GM21576 (cell line): Measurements from ENCODE around the gene CDC42EP1.
"Not testable (repeated sequence)": the region's sequence is repeated elsewhere in the genome, so short reads cannot be mapped to it uniquely, and the experiment has no call there.

Experiments
- ATAC-seq: cut with Tn5 transposase; IDR thresholded peaks from one replicate; pipeline ENCODE4 v1.9.1; 2021; ENCODE audit warnings: mild to moderate bottlenecking, moderate library complexity; ENCODE audit not compliant: unreplicated experiment

Gene CDC42EP1

DNA sequence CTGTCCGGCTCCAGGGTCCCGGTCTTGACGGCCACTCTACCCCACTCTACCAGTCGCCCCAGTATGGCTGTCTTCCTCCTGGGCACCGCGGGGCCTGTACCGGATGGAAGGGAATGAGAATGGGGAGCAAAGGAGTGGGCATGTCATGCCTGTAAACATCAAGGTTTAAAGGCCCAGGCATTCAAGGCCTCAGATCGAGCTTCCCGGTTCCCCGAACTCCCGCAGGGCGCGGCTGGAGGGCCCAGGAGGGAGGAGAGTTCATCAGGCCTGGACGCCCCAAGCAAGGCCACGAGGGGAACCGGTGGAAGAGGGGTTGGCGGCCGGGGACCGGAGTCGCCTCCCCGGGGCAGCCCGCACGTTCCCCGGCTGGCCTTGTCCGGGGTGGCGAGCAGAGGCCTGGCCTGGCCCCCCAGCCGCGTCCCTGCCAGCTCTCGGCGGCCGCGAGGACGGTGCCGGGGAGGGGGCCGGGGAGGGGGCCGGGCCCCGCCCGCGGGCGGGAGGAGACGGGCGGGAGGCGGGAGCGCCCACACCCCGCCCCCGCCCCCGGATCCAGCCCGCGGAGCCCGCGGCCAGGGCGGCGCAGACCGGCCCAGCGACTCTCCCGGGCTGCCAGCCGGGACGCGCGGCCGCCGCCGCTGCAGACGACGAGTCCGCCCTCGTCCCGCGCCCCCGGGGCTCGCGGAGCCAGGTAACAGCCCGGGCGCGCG is at the start of gene CDC42EP1:
Gene CDC42EP1, plus strand, starts transcription at position 580 of the 707 bp plus-strand sequence. CDS start 5,870 bp downstream, outside the sequence.
- ATAC-seq = no peak

DNA sequence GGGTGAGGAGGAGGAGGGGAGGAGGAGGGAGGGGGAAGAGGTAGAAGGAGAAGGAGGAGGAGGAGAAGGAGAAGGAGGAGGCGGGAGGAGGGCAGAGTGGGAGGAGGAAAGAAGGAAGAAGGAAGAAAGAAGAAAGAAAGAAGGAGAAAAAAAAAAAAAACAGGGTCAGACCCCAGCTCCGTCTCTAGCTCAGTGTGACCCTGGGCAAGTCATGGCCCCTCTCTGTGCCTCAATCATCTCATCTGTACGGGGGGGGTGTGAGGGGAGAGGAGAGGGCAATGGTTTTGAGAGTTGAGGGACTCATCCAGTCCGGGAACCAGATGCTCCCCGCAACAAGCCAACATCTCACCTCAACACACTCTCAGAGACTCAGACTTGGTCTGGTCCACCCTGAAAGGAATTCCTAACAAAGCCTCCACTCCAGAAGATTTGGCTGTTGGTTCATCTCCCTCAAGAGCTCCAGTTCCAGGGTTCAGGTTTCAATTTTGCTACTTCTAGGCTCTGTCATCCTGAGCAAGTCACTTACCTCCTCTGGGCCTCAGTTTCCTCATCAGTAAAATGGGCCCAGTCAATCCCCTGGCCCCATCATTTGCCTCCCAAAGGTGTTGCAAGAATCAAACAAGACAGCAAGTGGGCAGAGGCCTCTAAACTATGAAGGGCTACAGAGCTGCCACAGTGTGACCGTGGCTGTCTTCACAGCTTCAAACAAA is 48.7 kb upstream of the CDC42EP1 start:
- ATAC-seq = no peak

DNA sequence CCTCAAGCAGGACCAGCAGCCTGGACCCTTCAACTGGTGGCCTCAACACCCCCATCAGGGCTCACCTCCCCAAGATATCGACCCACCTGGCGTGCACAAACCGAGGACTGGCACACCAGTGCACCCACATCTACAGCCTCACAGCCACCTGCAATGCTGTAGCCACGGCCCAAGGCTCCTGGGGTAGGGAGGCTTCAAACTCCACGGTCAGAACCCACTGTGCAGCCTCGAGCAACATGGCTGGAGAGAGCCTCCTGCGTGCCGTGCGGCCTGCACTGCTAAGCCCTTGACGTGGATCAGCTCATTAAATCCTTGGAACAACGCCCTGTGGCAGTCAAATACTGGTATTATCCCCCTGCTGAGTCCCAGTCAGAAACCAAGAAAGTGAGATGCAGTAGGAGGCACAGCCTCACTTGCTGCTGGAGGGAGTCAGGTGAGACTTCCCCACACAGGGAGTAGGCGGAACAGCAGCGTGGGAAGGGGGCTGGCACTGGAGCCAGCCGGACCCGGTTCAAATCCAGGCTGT is 45.7 kb upstream of the CDC42EP1 start:
- ATAC-seq = no peak

DNA sequence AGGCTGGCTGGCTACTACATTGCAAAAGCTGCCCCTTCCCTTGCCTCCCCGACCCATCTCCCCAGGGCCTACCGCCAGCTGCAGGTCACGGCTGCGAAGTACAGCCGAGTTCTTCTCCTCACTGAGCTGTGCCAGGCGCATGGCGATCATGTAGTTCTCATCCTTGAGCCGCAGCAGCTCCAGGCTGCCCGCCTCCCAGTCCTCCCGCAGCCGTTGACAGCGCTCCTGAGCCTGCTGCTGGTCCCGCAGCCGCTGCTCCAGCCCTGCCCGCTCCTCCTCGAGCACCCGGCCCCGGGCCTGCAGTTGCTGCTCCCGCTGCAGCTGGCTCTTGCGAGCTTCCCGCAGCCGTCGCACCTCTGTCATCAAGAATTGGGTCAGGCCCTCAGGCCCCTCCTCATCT is 44.4 kb upstream of the CDC42EP1 start:
- no peak for ATAC-seq

DNA sequence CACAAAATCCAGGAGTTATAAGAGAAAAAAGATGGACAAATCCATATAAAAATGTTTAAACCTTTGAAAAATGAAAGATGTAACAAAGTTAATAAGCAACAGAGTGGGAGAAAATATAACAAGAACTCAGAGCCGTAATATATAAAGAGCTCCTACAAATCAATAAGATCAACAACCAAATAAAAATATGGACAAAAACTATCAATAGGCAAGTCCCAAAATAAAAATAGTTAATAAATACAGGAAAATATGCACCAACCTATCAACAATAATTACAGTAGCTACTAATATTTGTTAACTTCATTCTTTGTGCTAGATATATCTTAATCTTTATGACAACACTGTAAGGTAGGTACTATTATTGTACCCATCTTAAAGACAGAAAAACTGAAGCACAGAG is 43.8 kb upstream of the CDC42EP1 start:
- no peak for ATAC-seq

DNA sequence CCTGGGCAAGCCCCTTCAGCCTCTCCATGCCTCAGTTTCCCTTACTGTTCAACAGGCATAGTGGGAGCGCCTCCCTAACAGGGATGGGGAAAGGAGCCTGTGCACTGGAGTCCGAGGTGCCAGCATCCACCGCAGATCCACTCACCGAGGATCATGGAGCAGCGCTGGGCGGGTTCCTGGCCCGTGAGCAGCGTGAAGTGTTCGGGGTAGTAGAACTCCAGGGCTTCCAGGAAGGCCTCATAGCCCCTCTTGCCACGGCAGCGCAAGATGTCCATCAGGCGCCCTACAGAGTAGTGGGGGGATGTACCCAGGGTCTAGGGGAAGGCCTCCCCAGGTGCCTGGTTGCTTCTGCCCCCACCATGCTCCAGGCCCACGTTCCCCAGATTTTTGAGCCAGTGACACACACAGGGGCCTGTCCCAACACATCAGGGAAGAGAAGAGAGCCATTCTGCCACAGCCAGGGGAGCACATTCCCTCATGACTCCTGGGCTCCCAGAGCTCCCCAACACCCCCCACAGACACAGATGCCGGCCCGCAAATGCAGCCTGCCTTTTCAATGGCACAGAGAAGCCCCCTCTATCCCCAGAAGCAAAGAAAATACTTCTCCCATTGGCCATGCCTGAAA is 42.3 kb upstream of the CDC42EP1 start:
- ATAC-seq = no peak

DNA sequence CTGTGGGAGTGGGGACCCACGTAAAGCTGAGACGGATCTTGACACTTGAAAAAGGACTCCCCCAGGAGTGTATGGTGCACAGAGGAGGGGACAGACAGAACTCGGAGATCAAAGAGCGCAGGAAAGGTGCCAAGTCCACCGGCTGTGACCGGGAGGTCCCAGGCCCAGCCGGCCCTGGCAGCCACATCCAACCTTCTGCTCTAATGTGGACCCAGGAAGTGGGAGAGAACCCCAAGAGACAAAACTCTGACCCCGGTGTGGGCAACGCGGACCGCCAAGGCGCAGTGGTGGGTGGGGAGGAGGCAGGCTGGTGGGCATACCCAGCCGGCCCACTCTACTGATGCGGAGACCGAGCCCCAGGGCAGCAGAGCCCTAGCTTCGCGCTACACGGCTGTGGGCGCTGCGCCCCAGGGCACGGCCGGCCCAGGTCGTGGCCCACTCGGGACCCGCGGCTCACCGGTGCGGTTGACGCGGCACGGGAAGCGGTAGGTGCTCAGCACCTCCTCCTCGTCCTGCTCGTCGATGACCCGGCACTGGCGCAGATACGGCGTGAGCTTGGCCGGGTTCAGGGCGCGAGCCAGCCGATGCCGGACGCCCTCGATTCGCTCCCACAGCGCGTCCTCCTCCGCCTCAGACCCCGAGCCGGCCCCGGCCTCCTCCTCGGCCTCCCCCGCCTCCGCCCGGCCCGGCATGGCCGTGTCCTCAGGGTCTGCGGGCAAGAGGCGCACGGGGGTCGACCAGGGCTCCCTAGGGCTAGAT is 41.6 kb upstream of the CDC42EP1 start:
- no peak for ATAC-seq

- ATAC-seq = no peak
Observed at GRCh38 chr22:37519268-37520195, 40.7 kb upstream of the CDC42EP1 start, which contains the start of gene CARD10. Gene CARD10, minus strand, starts transcription at chr22:37519415. Its CDS starts 215 bp downstream, at chr22:37519200.

DNA sequence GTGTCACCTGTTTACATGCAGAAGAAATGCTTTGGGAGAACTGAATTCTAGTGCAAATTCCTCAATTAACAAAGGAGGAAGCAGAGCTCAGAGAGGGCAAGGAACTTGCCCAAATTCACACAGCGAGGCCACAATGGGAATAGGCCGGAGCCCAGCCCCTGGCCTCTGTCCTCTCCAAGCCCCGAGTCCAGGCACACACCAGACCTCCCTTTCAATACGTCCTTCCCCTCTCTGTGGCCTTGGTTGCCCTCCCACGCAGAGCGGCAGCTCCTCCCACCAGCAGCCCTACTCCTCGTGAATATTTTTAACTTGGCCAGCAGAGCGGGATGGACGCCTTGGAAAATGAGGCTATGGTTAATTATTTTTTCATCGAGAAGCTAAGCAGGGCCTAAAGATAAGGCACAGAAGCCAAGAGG is 39.5 kb upstream of the CDC42EP1 start:
- ATAC-seq = no peak

DNA sequence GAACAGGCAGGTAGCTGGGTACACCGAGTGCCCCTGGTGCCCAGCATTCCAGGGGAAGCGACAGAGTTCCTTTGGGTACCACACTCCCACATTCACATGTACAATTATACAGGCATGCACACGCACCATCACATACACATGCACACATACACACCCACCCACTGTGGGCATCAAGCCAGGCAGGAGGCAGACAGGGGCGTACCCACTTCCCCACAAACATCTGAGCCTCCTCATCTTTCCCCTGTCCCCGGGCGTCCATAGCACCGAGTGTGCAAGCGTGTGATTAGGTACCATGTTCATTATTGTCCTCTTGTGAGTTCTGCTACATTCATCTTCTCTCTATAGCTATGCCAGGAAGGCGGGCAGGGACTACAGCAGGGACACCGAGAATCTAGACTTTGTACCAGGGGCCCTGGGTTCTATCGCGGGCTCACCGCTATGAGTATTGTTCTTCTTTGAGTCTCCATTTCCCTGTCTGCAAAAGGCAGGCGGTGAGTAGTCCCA is 39.0 kb upstream of the CDC42EP1 start:
- no peak for ATAC-seq

GRCh38 chr22:37522482-37522881 is 37.8 kb upstream of the CDC42EP1 start:
- no peak for ATAC-seq

GRCh38 chr22:37525073-37525745 is 35.1 kb upstream of the CDC42EP1 start:
- no peak for ATAC-seq

DNA sequence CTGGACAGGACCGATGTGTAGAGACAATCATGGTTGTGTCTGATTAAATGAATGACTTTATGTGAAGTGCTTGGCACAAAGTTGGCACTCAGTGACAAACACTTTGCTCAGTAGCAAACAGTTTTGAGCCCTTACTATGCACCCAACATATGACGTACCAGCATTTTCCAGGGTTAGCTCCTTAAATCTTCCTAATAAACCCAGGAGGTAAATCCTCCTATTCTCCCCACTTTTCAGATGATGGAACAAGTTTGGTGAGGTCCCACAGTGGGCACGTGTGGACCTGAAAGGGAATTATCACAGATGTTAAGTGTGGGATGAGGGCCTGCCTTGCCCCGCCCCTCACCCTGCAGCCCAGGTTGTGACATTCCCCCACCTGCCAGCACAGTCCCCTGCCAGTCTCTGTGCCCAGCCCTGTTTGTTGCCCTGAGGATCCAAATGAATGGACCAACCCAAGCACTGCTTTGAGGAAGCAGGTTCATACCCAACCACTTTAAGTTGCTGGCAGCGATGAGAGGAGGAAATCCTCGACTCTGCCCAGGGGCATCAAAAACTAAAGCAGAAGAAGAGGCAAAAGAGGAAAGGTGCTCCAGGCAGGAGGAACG is 34.4 kb upstream of the CDC42EP1 start:
- ATAC-seq = no peak

GRCh38 chr22:37526376-37526775 is 33.9 kb upstream of the CDC42EP1 start:
- no peak for ATAC-seq

DNA sequence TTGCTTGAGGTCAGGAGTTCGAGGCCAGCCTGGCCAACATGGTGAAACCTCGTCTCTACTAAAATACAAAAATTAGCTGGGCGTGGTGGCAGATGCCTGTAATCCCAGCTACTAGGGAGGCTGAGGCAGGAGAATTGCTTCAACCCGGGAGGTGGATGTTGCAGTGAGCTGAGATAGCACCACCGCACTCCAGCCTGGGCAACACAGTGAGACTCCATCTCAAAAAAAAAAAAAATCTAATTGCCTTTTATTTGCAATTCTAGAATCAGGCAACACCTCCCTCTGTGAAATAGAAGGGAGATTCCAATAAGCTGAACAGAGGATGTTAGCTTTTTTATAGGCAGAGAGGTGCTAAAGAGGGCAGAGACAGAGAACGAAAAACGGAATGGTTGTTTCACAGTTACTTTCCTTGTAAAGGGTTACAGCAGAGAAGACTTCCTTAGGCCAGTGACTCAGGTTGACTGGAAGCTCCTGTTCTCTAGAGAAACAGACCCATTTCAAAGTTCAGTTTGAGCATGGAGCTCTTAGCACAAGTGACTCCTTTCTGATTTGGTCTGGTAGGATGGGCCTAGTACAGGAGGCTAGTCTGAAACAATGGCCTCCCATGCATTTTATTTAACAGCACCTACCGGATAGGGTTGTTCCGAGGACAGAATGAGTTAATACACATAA is 33.1 kb upstream of the CDC42EP1 start:
- not testable (repeated sequence) for ATAC-seq

- not testable (repeated sequence) for ATAC-seq
Observed at GRCh38 chr22:37527952-37528351, 32.3 kb upstream of the CDC42EP1 start.

DNA sequence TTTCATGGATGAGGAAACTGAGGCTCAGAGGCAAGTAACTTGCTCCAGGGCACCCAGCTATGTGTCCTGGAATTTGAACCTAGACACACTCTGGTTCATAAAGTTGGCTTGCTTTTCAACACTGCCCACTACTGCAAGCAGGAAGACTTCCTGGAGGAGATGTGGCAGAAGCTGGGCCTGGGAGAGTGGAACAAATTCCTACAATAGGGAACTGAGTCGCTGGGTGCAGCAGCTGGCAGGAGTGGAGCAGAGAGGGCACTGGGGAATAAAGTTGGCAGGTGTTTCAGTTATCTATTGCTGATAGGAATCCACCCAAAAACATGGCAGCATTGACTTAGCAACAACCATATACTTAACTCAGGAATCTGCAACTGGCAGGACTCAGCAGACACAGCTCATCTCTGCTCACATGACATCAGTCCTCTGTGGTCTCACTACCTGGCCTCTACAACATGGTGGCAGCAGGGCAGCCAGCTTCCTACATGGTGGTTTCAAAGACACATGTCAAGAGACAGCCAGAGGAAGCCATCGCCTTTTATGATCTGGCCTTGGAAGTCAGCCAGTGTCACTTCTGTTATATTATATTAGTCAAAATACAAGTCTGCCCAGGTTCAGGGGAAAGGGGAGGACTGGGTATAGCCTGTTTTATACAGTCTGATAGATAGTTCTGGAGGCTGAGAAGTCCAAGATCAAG is 30.5 kb upstream of the CDC42EP1 start:
- no peak for ATAC-seq
